WTC11 (cell line): ENCODE data around the gene C22orf23. TPM values are rescaled to one million over a fixed set of nuclear protein-coding genes. Genes with fewer than 3 reads are reported as not detected.

Experiments used
- ATAC-seq: fragments of 200-7000 bp; cut with Tn5 transposase; 2 replicates; pipeline ENCODE4 v1.10.0; 2021; ENCODE audit warnings: mild to moderate bottlenecking, moderate library complexity
- CTCF ChIA-PET: fragments of 300-600 bp; sonication (Branson Sonifier 250); formaldehyde crosslinking; loops from one replicate; lab custom pipeline; 2021; ENCODE audit warnings: antibody characterized with exemption; lab: Charles Lee
- POLR2A ChIA-PET: fragments of 350-600 bp; sonication (Branson Sonifier 250); formaldehyde crosslinking; loops from one replicate; lab custom pipeline; 2021; ENCODE audit warnings: antibody characterized with exemption; lab: Charles Lee
- DNase-seq: peaks from one replicate; pipeline ENCODE4 v3.0.0; 2021; ENCODE audit warnings: low spot score
- H3K27ac Mint-ChIP-seq: 2 replicates; pipeline ENCODE4 v1.8.0; 2021; ENCODE audit warnings: mixed read lengths
- H3K27me3 Mint-ChIP-seq: 2 replicates; pipeline ENCODE4 v1.8.0; 2021; ENCODE audit warnings: low read depth, mild to moderate bottlenecking, moderate library complexity, mixed read lengths
- H3K36me3 Mint-ChIP-seq: 2 replicates; pipeline ENCODE4 v1.8.0; 2021; ENCODE audit warnings: mixed read lengths
- H3K4me1 Mint-ChIP-seq: 2 replicates; pipeline ENCODE4 v1.8.0; 2022; ENCODE audit warnings: mixed read lengths
- H3K4me3 Mint-ChIP-seq: 2 replicates; pipeline ENCODE4 v1.8.0; 2021; ENCODE audit warnings: mild to moderate bottlenecking, moderate library complexity, mixed read lengths
- H3K9me3 Mint-ChIP-seq: 2 replicates; pipeline ENCODE4 v1.8.0; 2021; ENCODE audit warnings: mixed read lengths
- CREB1 ChIP-seq: sonication (generic); formaldehyde crosslinking; IDR thresholded peaks from 2 replicates; pipeline ENCODE4 v1.8.0; 2023; ENCODE audit warnings: mild to moderate bottlenecking, missing genetic modification reagents
- E2F1 ChIP-seq: sonication (generic); formaldehyde crosslinking; IDR thresholded peaks from 2 replicates; pipeline ENCODE4 v1.8.0; 2022; ENCODE audit warnings: mild to moderate bottlenecking, missing genetic modification reagents
- E2F4 ChIP-seq: sonication (generic); formaldehyde crosslinking; IDR thresholded peaks from 2 replicates; pipeline ENCODE4 v1.8.1; 2022; ENCODE audit warnings: low read depth, mild to moderate bottlenecking, moderate library complexity, missing genetic modification reagents, borderline replicate concordance
- EMX1 ChIP-seq: fragments of 250-450 bp; sonication (Bioruptor Pico); IDR thresholded peaks from 2 replicates; pipeline ENCODE4 v1.8.0; 2021; ENCODE audit warnings: mild to moderate bottlenecking
- ESRRA ChIP-seq: sonication (generic); formaldehyde crosslinking; IDR thresholded peaks from 2 replicates; pipeline ENCODE4 v1.8.1; 2022; ENCODE audit warnings: mild to moderate bottlenecking, missing genetic modification reagents, borderline replicate concordance
- FOXK1 ChIP-seq: sonication (generic); formaldehyde crosslinking; IDR thresholded peaks from 2 replicates; pipeline ENCODE4 v1.8.0; 2022; ENCODE audit warnings: mild to moderate bottlenecking, moderate library complexity, missing genetic modification reagents
- FOXP4 ChIP-seq: sonication (generic); formaldehyde crosslinking; IDR thresholded peaks from 2 replicates; pipeline ENCODE4 v1.8.0; 2022; ENCODE audit warnings: mild to moderate bottlenecking, missing genetic modification reagents
- GABPB1 ChIP-seq: sonication (generic); formaldehyde crosslinking; IDR thresholded peaks from 2 replicates; pipeline ENCODE4 v1.8.1; 2023; ENCODE audit warnings: mild to moderate bottlenecking, missing genetic modification reagents
- HMGXB4 ChIP-seq: sonication (generic); formaldehyde crosslinking; IDR thresholded peaks from 2 replicates; pipeline ENCODE4 v1.8.1; 2023; ENCODE audit warnings: mild to moderate bottlenecking, moderate library complexity, missing genetic modification reagents
- JAZF1 ChIP-seq: fragments of 250-450 bp; sonication (Bioruptor Pico); IDR thresholded peaks from 2 replicates; pipeline ENCODE4 v1.9.0; 2021; ENCODE audit warnings: moderate library complexity, mild to moderate bottlenecking, inconsistent platforms
- KAT7 ChIP-seq: sonication (generic); formaldehyde crosslinking; IDR thresholded peaks from 2 replicates; pipeline ENCODE4 v1.8.1; 2023; ENCODE audit warnings: missing genetic modification reagents, mild to moderate bottlenecking, borderline replicate concordance
- NFE2L1 ChIP-seq: sonication (generic); formaldehyde crosslinking; IDR thresholded peaks from 2 replicates; pipeline ENCODE4 v1.8.1; 2023; ENCODE audit warnings: missing genetic modification reagents
- NR3C1 ChIP-seq: sonication (generic); formaldehyde crosslinking; conservative IDR thresholded peaks from 2 replicates; pipeline ENCODE4 v1.8.1; 2023; ENCODE audit warnings: low read depth, mild to moderate bottlenecking, missing genetic modification reagents
- RELA ChIP-seq: sonication (generic); formaldehyde crosslinking; IDR thresholded peaks from 2 replicates; pipeline ENCODE4 v1.8.1; 2022; ENCODE audit warnings: missing genetic modification reagents, mild to moderate bottlenecking, borderline replicate concordance
- SOX15 ChIP-seq: fragments of 250-450 bp; sonication (Bioruptor Pico); IDR thresholded peaks from 2 replicates; pipeline ENCODE4 v1.9.0; 2021; ENCODE audit warnings: mild to moderate bottlenecking
- TEAD1 ChIP-seq: sonication (generic); formaldehyde crosslinking; IDR thresholded peaks from 2 replicates; pipeline ENCODE4 v1.8.0; 2022; ENCODE audit warnings: mild to moderate bottlenecking, missing genetic modification reagents
- USF2 ChIP-seq: sonication (generic); formaldehyde crosslinking; IDR thresholded peaks from 2 replicates; pipeline ENCODE4 v1.8.1; 2023; ENCODE audit warnings: mild to moderate bottlenecking, missing genetic modification reagents, moderate library complexity
- ZNF416 ChIP-seq: fragments of 250-450 bp; sonication (Bioruptor Pico); IDR thresholded peaks from 2 replicates; pipeline ENCODE4 v1.9.0; 2021; ENCODE audit warnings: mild to moderate bottlenecking, inconsistent platforms
- ZNF423 ChIP-seq: fragments of 250-450 bp; sonication (Bioruptor Pico); IDR thresholded peaks from 2 replicates; pipeline ENCODE4 v2.1.2; 2022; ENCODE audit warnings: mild to moderate bottlenecking, moderate library complexity
- ZNF512 ChIP-seq: sonication (generic); formaldehyde crosslinking; IDR thresholded peaks from 2 replicates; pipeline ENCODE4 v1.8.1; 2022; ENCODE audit warnings: missing genetic modification reagents, borderline replicate concordance
- ZNF671 ChIP-seq: fragments of 250-450 bp; sonication (Bioruptor Pico); IDR thresholded peaks from 2 replicates; pipeline ENCODE4 v1.8.0; 2021; ENCODE audit warnings: mild to moderate bottlenecking
- total RNA-seq: library from RNA; stranded (reverse); gene quantifications from 3 replicates; pipeline ENCODE4 v1.2.3, GENCODE V29; 2021

The C22orf23 gene
- total RNA-seq, 1 experiment from 2014 or later: 0.72 TPM

- H3K36me3 Mint-ChIP-seq: peaks cover 37% of the 10 kb centered on the region
- no peak for TF ChIP-seq EMX1 (CRISPR knock-in tag)
- TF ChIP-seq ZNF423 (CRISPR knock-in tag): peak; percentile 63
- no peak for TF ChIP-seq E2F1 (CRISPR knock-in tag)
- ChIA-PET CTCF (interaction anchor here (0.5 to 3.8 kb wide), 17 partner anchors 11 to 328 kb away, joined by 3 to 25 read pairs (median 3); partner anchors contain the start of genes GCAT, MICALL1 and POLR2F), POLR2A (interaction anchor here (0.6 to 1.6 kb wide), 3 partner anchors 62 to 277 kb away, joined by 3 to 5 read pairs (median 4); no protein-coding TSS in a partner anchor)
- peak overlapping the region; percentile 40 for H3K4me3 Mint-ChIP-seq
- peak overlapping the region; percentile 62 for H3K27ac Mint-ChIP-seq
- H3K9me3 Mint-ChIP-seq: peaks cover 5% of the 10 kb centered on the region; the same call in 1 of the 2 replicates
- DNase-seq: peak; percentile 65
- H3K27me3 Mint-ChIP-seq: no peaks in the 10 kb centered on the region
- peak; percentile 71 for ATAC-seq
- H3K4me1 Mint-ChIP-seq: peaks cover 25% of the 10 kb centered on the region
These were observed 18.4 kb upstream of the C22orf23 start for GRCh38 chr22:37971475-37972434.

- TF ChIP-seq RELA (no peak), CREB1 (CRISPR knock-in tag) (no peak), KAT7 (no peak), USF2 (no peak), GABPB1 (CRISPR knock-in tag) (no peak), FOXP4 (CRISPR knock-in tag) (no peak), ESRRA (CRISPR knock-in tag) (no peak), NFE2L1 (CRISPR knock-in tag) (no peak), SOX15 (CRISPR knock-in tag) (no peak), NR3C1 (CRISPR knock-in tag) (no peak), ZNF512 (no peak), ZNF416 (CRISPR knock-in tag) (no peak), TEAD1 (CRISPR knock-in tag) (no peak), HMGXB4 (CRISPR knock-in tag) (no peak), ZNF671 (CRISPR knock-in tag) (no peak), FOXK1 (CRISPR knock-in tag) (no peak), E2F4 (CRISPR knock-in tag) (no peak), JAZF1 (CRISPR knock-in tag) (no peak)
- H3K9me3 Mint-ChIP-seq: peaks cover 5% of the 10 kb centered on the region; the same call in 1 of the 2 replicates
- ATAC-seq (no peak), DNase-seq (no peak)
- ChIA-PET CTCF (interaction anchor here (0.8 to 3.8 kb wide), 7 partner anchors 12 to 107 kb away, joined by 3 to 25 read pairs (median 5); partner anchors contain the start of gene MICALL1), POLR2A (interaction anchor here (1.2 to 1.6 kb wide), 2 partner anchors 63 to 153 kb away, joined by 3 to 5 read pairs; no protein-coding TSS in a partner anchor)
- H3K27ac Mint-ChIP-seq: no peak overlapping the region
- H3K4me1 Mint-ChIP-seq: peaks cover 25% of the 10 kb centered on the region
- H3K36me3 Mint-ChIP-seq: peaks cover 36% of the 10 kb centered on the region
- no peaks in the 10 kb centered on the region for H3K27me3 Mint-ChIP-seq
- 0 out of 2 replicates have a peak overlapping the region, but pooled peaks have one; percentile 40 for H3K4me3 Mint-ChIP-seq
These were observed 17.5 kb upstream of the C22orf23 start for GRCh38 chr22:37970864-37971263.
